Upper lobe of left lung (tissue), 6 donors: ENCODE results near the gene ABCD3. TPM values are rescaled to one million over a fixed set of nuclear protein-coding genes. Genes with fewer than 3 reads are reported as not detected.
A peak's percentile ranks its signal among the peaks of the same experiment; 100 is the strongest.

ENCODE experiments used
- ATAC-seq, 2 donors: fragments of 200-7000 bp; cut with Tn5 transposase; one replicate each; pipeline ENCODE4 v1.9.1; 2022; ENCODE audit warnings: mild to moderate bottlenecking in 2 of 2, moderate library complexity in 2 of 2; ENCODE audit not compliant: low FRiP score in 2 of 2
- DNase-seq, 2 donors: peaks; one replicate each; pipeline ENCODE4 v3.0.0-alpha.2; 2019 to 2020
- H3K27ac ChIP-seq, 4 donors: fragments of 200-600 bp; sonication (generic); one replicate each; pipeline ENCODE4 v1.5.1; 2016 to 2019
- H3K27me3 ChIP-seq, 4 donors: fragments of 200-600 bp; sonication (generic); one replicate each; pipeline ENCODE4 v1.5.1; 2017 to 2019
- H3K36me3 ChIP-seq, 4 donors: fragments of 200-600 bp; sonication (generic); one replicate each; pipeline ENCODE4 v1.5.1; 2016 to 2019
- H3K4me1 ChIP-seq, 4 donors: fragments of 200-600 bp; sonication (generic); one replicate each; pipeline ENCODE4 v1.5.1; 2018 to 2019
- H3K4me3 ChIP-seq, 4 donors: fragments of 200-600 bp; sonication (generic); one replicate each; pipeline ENCODE4 v1.5.1; 2017 to 2019; ENCODE audit warnings: mild to moderate bottlenecking in 2 of 4, moderate library complexity in 1 of 4
- H3K9me3 ChIP-seq, 4 donors: fragments of 200-600 bp; sonication (generic); one replicate each; pipeline ENCODE4 v1.5.1; 2018 to 2019
- CTCF ChIP-seq, 6 experiments: fragments of 450-650 bp in 4 of 6; fragments of 200-600 bp in 2 of 6; sonication (generic) in 2 of 6; IDR thresholded peaks; one replicate each; pipeline ENCODE4 v1.5.1; 2016 to 2019; ENCODE audit warnings: antibody characterized with exemption in 6 of 6
- EP300 ChIP-seq, 4 donors: sonication (generic); formaldehyde crosslinking; IDR thresholded peaks; one replicate each; pipeline ENCODE4 v1.5.1; 2017; ENCODE audit warnings: antibody characterized with exemption in 4 of 4, control low read depth in 2 of 4
- POLR2A ChIP-seq, 4 donors: fragments of 450-650 bp; IDR thresholded peaks; one replicate each; pipeline ENCODE4 v1.5.1; 2016 to 2017; ENCODE audit warnings: antibody characterized with exemption in 4 of 4, mild to moderate bottlenecking in 2 of 4
- POLR2AphosphoS5 ChIP-seq, 2 donors: sonication (generic); formaldehyde crosslinking; IDR thresholded peaks; one replicate each; pipeline ENCODE4 v1.5.1; 2017; ENCODE audit warnings: antibody characterized with exemption in 2 of 2
- WGBS, 2 donors: methylation state at CpG; one replicate each; pipeline ENCODE4 v1.1.5; 2017 to 2018; 5-methylcytosine and 5-hydroxymethylcytosine counted together
- total RNA-seq, 6 donors: library from RNA; depleted of rRNA in 4 of 6; stranded (reverse); fragments of >200 nt in 4 of 6; gene quantifications; one replicate each; pipeline versions ENCODE4 v1.1.0 to v1.2.1, GENCODE V29; 2016 to 2021
- donor health status: DM: no; HTN: no; CAD: no; lungs with moderate emphysema.
- donor health status: DM: no; HTN: yes; CAD: no; lungs with severe emphysema.

The ABCD3 gene
- total RNA-seq, 6 donors from 2014 or later = 14.2 to 54.8 (median 38.1) TPM

- no peak for TF ChIP-seq EP300 (IDR thresholded peaks at IDR 0.05)
- TF ChIP-seq POLR2A (IDR thresholded peaks at IDR 0.05) = no peak
- TF ChIP-seq POLR2AphosphoS5 (IDR thresholded peaks at IDR 0.05) = no peak
- no peak for TF ChIP-seq CTCF (IDR thresholded peaks at IDR 0.05)
These were observed 101.2 kb downstream of the ABCD3 start for GRCh38 chr1:94519351-94519750.

GRCh38 chr1:94522304-94522703 lies 104.1 kb downstream of the ABCD3 start:
- WGBS, 2 donors = 11 to 15% methylated on average over 4 of the region's 4 CpGs
- no peak overlapping the region for H3K4me3 ChIP-seq
- no peak for TF ChIP-seq POLR2A (IDR thresholded peaks at IDR 0.05)
- peak in 4 of 6 experiments; percentile 15 to 41 (median 22) for TF ChIP-seq CTCF (IDR thresholded peaks at IDR 0.05)
- H3K36me3 ChIP-seq = peaks cover 0 to 11% (median 0%) of the 10 kb centered on the region in 4 donors
- H3K9me3 ChIP-seq = no peaks in the 10 kb centered on the region
- peak in 1 of 2 donors; percentile 74 for ATAC-seq
- H3K27me3 ChIP-seq = no peaks in the 10 kb centered on the region
- no peak for DNase-seq
- no peak overlapping the region for H3K27ac ChIP-seq
- H3K4me1 ChIP-seq = peaks cover 0 to under 1% (median 0%) of the 10 kb centered on the region in 4 donors

More at GRCh38 chr1:94519351-94519750, 101.2 kb downstream of the ABCD3 start:
- ATAC-seq (no peak), DNase-seq (no peak)
- Histone ChIP-seq H3K4me3 (no peak overlapping the region), H3K27ac (no peak overlapping the region), H3K36me3 (peaks cover 0 to 14% (median 0%) of the 10 kb centered on the region in 4 donors), H3K27me3 (no peaks in the 10 kb centered on the region), H3K4me1 (no peaks in the 10 kb centered on the region), H3K9me3 (no peaks in the 10 kb centered on the region)
- 57 to 61% methylated on average over 2 of the region's 2 CpGs for WGBS, 2 donors

- ATAC-seq = no peak
- H3K9me3 ChIP-seq = no peaks in the 10 kb centered on the region
- H3K4me3 ChIP-seq = no peak overlapping the region
- no peak for DNase-seq
- WGBS, 2 donors = 73 to 79% methylated on average over 6 of the region's 6 CpGs
- H3K36me3 ChIP-seq = peaks cover 0 to 4% (median 0%) of the 10 kb centered on the region in 4 donors
- no peak overlapping the region for H3K27ac ChIP-seq
- no peak for TF ChIP-seq POLR2A (IDR thresholded peaks at IDR 0.05)
- no peak for TF ChIP-seq CTCF (IDR thresholded peaks at IDR 0.05)
- no peak for TF ChIP-seq POLR2AphosphoS5 (IDR thresholded peaks at IDR 0.05)
- no peak for TF ChIP-seq EP300 (IDR thresholded peaks at IDR 0.05)
- H3K4me1 ChIP-seq = peaks cover 0 to 7% (median 3%) of the 10 kb centered on the region in 4 donors
- no peaks in the 10 kb centered on the region for H3K27me3 ChIP-seq
These were observed 106.3 kb downstream of the ABCD3 start for GRCh38 chr1:94524531-94524930.

- H3K36me3 ChIP-seq = peaks cover 0 to 10% (median 4%) of the 10 kb centered on the region in 4 donors
- DNase-seq = no peak
- H3K27me3 ChIP-seq = no peaks in the 10 kb centered on the region
- no peak overlapping the region for H3K27ac ChIP-seq
- H3K4me1 ChIP-seq = peaks cover 0 to 7% (median 3%) of the 10 kb centered on the region in 4 donors
- WGBS, 2 donors = 87 to 95% methylated on average over 7 of the region's 7 CpGs
- H3K4me3 ChIP-seq = no peak overlapping the region
- no peak for ATAC-seq
- TF ChIP-seq POLR2A (IDR thresholded peaks at IDR 0.05) = no peak
- no peak for TF ChIP-seq EP300 (IDR thresholded peaks at IDR 0.05)
- no peak for TF ChIP-seq POLR2AphosphoS5 (IDR thresholded peaks at IDR 0.05)
- no peaks in the 10 kb centered on the region for H3K9me3 ChIP-seq
These were observed 108.2 kb downstream of the ABCD3 start for GRCh38 chr1:94526152-94526980.

- TF ChIP-seq POLR2A (IDR thresholded peaks at IDR 0.05) (no peak), CTCF (IDR thresholded peaks at IDR 0.05) (peak in 1 of 6 experiments; percentile 35), EP300 (IDR thresholded peaks at IDR 0.05) (no peak)
- H3K4me1 ChIP-seq = peaks cover 0 to 7% (median 3%) of the 10 kb centered on the region in 4 donors
- no peaks in the 10 kb centered on the region for H3K9me3 ChIP-seq
- H3K27me3 ChIP-seq = no peaks in the 10 kb centered on the region
- H3K4me3 ChIP-seq = no peak overlapping the region
- 17 to 23% methylated on average over 1 of the region's 1 CpG for WGBS, 2 donors
- ATAC-seq (peak; percentile 47 to 58), DNase-seq (no peak)
- H3K27ac ChIP-seq = peak overlapping the region in 1 of 4 donors; percentile 49
- peaks cover 0 to 22% (median 6%) of the 10 kb centered on the region in 4 donors for H3K36me3 ChIP-seq
These were observed 109.3 kb downstream of the ABCD3 start for GRCh38 chr1:94527447-94528031.
